Activated CD8-positive, alpha-beta memory T cell treated with anti-CD3 and anti-CD28 coated beads for 1 hour (primary cell): ENCODE measurements around the gene SLA2.
"Not testable (repeated sequence)": the region's sequence is repeated elsewhere in the genome, so short reads cannot be mapped to it uniquely, and the experiment has no call there.

Source experiments
- DNase-seq, 2 donors: peaks; one replicate each; pipeline ENCODE4 v3.0.0-alpha.2; 2020; ENCODE audit warnings: low read depth in 1 of 2; ENCODE audit errors: extremely low read depth in 1 of 2

SLA2 gene

GRCh38 chr20:36645998-36646397, at the start of gene SLA2:
Gene SLA2 (minus strand): TSS chr20:36646196. CDS start chr20:36641335, 4,861 bp downstream.
- DNase-seq, result peak; percentile 39 to 43

- DNase-seq, result not testable (repeated sequence)
Measured at GRCh38 chr20:36695467-36695866, 49.5 kb upstream of the SLA2 start.

GRCh38 chr20:36688630-36689029, 42.6 kb upstream of the SLA2 start:
- DNase-seq, result no peak

- no peak for DNase-seq
Measured at GRCh38 chr20:36687850-36688249, 41.9 kb upstream of the SLA2 start.

GRCh38 chr20:36686944-36687343, 40.9 kb upstream of the SLA2 start:
- DNase-seq, result no peak

GRCh38 chr20:36686504-36686903, 40.5 kb upstream of the SLA2 start:
- DNase-seq, result no peak

- DNase-seq, result no peak
Measured at GRCh38 chr20:36684747-36685146, 38.8 kb upstream of the SLA2 start.

GRCh38 chr20:36682311-36682710, 36.3 kb upstream of the SLA2 start:
- no peak for DNase-seq

GRCh38 chr20:36677422-36677771, 31.4 kb upstream of the SLA2 start:
- DNase-seq, result no peak

- no peak for DNase-seq
Measured at GRCh38 chr20:36676701-36677421, 30.9 kb upstream of the SLA2 start.

GRCh38 chr20:36675545-36675944, 29.5 kb upstream of the SLA2 start:
- not testable (repeated sequence) for DNase-seq

GRCh38 chr20:36672991-36673390, 27.0 kb upstream of the SLA2 start:
- no peak for DNase-seq

GRCh38 chr20:36670665-36671357, 24.8 kb upstream of the SLA2 start:
- no peak for DNase-seq

- DNase-seq, result no peak
Measured at GRCh38 chr20:36666181-36666740, 20.3 kb upstream of the SLA2 start.

GRCh38 chr20:36663031-36663430, 17.0 kb upstream of the SLA2 start:
- DNase-seq, result no peak

- no peak for DNase-seq
Measured at GRCh38 chr20:36658300-36658699, 12.3 kb upstream of the SLA2 start.

GRCh38 chr20:36656733-36657132, 10.7 kb upstream of the SLA2 start:
- DNase-seq, result no peak

- DNase-seq, result no peak
Measured at GRCh38 chr20:36655004-36655403, 9.0 kb upstream of the SLA2 start.

- no peak for DNase-seq
Measured at GRCh38 chr20:36654506-36654905, 8.5 kb upstream of the SLA2 start.

- no peak for DNase-seq
Measured at GRCh38 chr20:36653456-36653855, 7.5 kb upstream of the SLA2 start.

GRCh38 chr20:36647196-36648121, 1.5 kb upstream of the SLA2 start:
- DNase-seq, result no peak
